A549 (cell line): ENCODE data around the gene EPS8L3. TPM values are rescaled to one million over a fixed set of nuclear protein-coding genes. Genes with fewer than 3 reads are reported as not detected.

Source experiments
- ATAC-seq, 2 experiments: fragments of 200-7000 bp in 1 of 2; fragments of >200 bp in 1 of 2; cut with Nextera tagmentation in 1 of 2; cut with Tn5 transposase in 1 of 2; 3 replicates each; pipeline versions ENCODE4 v1.8.0 to v1.9.1; 2018 to 2020; ENCODE audit warnings: mild to moderate bottlenecking in 1 of 2, moderate library complexity in 1 of 2
- CTCF ChIA-PET: fragments of 300-600 bp; sonication (Branson Sonifier 250); formaldehyde crosslinking; extraction: SDS; loops from one replicate; lab custom pipeline; 2021; ENCODE audit warnings: antibody characterized with exemption, inconsistent platforms; lab: Yijun Ruan, JAX
- POLR2A ChIA-PET: fragments of 350-600 bp; formaldehyde crosslinking; extraction: SDS; loops from one replicate; lab custom pipeline; 2021; ENCODE audit warnings: antibody characterized with exemption, inconsistent platforms; lab: Yijun Ruan, JAX
- DNase-seq, 2 experiments: peaks; one replicate each; pipeline versions ENCODE4 v3.0.0 to v3.0.0-alpha.2; 2011 to 2016; ENCODE audit warnings: low read depth in 1 of 2, low spot score in 1 of 2
- FAIRE-seq: peaks from 2 replicates; lab custom pipeline; 2011; peaks lifted over from hg19 to GRCh38; lab: Jason Lieb, UNC
- H3K27ac ChIP-seq, 2 experiments: fragments of >200 bp; sonication (Bioruptor Twin); formaldehyde crosslinking; 3 replicates each; pipeline ENCODE4 v1.5.1; 2016 to 2017
- H3K4me1 ChIP-seq: fragments of >200 bp; sonication (Bioruptor Twin); formaldehyde crosslinking; 3 replicates; pipeline ENCODE4 v1.6.1; 2016
- H3K4me2 ChIP-seq: fragments of >200 bp; sonication (Bioruptor Twin); formaldehyde crosslinking; 3 replicates; pipeline ENCODE4 v1.6.1; 2016
- H3K4me3 ChIP-seq: fragments of >200 bp; sonication (Bioruptor Twin); formaldehyde crosslinking; 3 replicates; pipeline ENCODE4 v1.5.1; 2016
- H3K9me3 ChIP-seq: fragments of >200 bp; sonication (Bioruptor Twin); formaldehyde crosslinking; 3 replicates; pipeline ENCODE4 v1.6.1; 2016
- CBX2 ChIP-seq: fragments of 200-600 bp; sonication (generic); IDR thresholded peaks from 2 replicates; pipeline ENCODE4 v1.6.1; 2016; ENCODE audit warnings: low read depth, mild to moderate bottlenecking, borderline replicate concordance
- CBX8 ChIP-seq: fragments of 200-600 bp; sonication (generic); IDR thresholded peaks from 2 replicates; pipeline ENCODE4 v1.6.1; 2016
- CHD2 ChIP-seq: fragments of 150-350 bp; IDR thresholded peaks from 2 replicates; pipeline ENCODE4 v1.6.1; 2014; ENCODE audit warnings: low read length; ENCODE audit not compliant: partially characterized antibody
- EHF ChIP-seq: fragments of 250-450 bp; sonication (Bioruptor Pico); IDR thresholded peaks from 2 replicates; pipeline ENCODE4 v1.5.0; 2020; ENCODE audit warnings: mild to moderate bottlenecking
- EHMT2 ChIP-seq: fragments of 200-600 bp; sonication (generic); IDR thresholded peaks from 2 replicates; pipeline ENCODE4 v1.6.1; 2016; ENCODE audit warnings: antibody characterized with exemption, low read depth, mild to moderate bottlenecking, moderate library complexity
- FOSB ChIP-seq: fragments of 250-450 bp; sonication (Bioruptor Pico); IDR thresholded peaks from 2 replicates; pipeline ENCODE4 v1.5.0; 2020; ENCODE audit warnings: mild to moderate bottlenecking, moderate library complexity
- FOSL2 ChIP-seq, 2 experiments: fragments of 450-650 bp in 1 of 2; fragments of >200 bp in 1 of 2; sonication (Bioruptor Twin) in 1 of 2; formaldehyde crosslinking; IDR thresholded peaks; 2 replicates each; pipeline versions ENCODE4 v1.5.0 to v1.6.1; 2016 to 2020; ENCODE audit warnings: mild to moderate bottlenecking in 1 of 2, moderate library complexity in 1 of 2
- FOXS1 ChIP-seq: fragments of 250-450 bp; sonication (Bioruptor Pico); IDR thresholded peaks from 2 replicates; pipeline ENCODE4 v1.5.0; 2020; ENCODE audit warnings: mild to moderate bottlenecking, moderate library complexity
- GATA3 ChIP-seq: IDR thresholded peaks from 2 replicates; pipeline ENCODE4 v1.6.1; 2012; ENCODE audit warnings: borderline replicate concordance
- HDAC2 ChIP-seq: fragments of 200-600 bp; sonication (generic); IDR thresholded peaks from 2 replicates; pipeline ENCODE4 v1.6.1; 2016
- HEYL ChIP-seq: fragments of 250-450 bp; sonication (Bioruptor Pico); IDR thresholded peaks from 2 replicates; pipeline ENCODE4 v1.8.0; 2021; ENCODE audit warnings: mild to moderate bottlenecking, moderate library complexity
- HOXA7 ChIP-seq: fragments of 250-450 bp; sonication (Bioruptor Pico); IDR thresholded peaks from 2 replicates; pipeline ENCODE4 v1.5.0; 2020; ENCODE audit warnings: mild to moderate bottlenecking, moderate library complexity
- HOXB13 ChIP-seq: fragments of 250-450 bp; sonication (Bioruptor Pico); IDR thresholded peaks from 2 replicates; pipeline ENCODE4 v1.5.0; 2020; ENCODE audit warnings: low read depth, mild to moderate bottlenecking, moderate library complexity
- HOXB5 ChIP-seq: fragments of 250-450 bp; sonication (Bioruptor Pico); IDR thresholded peaks from 2 replicates; pipeline ENCODE4 v1.5.0; 2020; ENCODE audit warnings: mild to moderate bottlenecking, moderate library complexity
- JUNB ChIP-seq: fragments of >200 bp; sonication (Bioruptor Twin); formaldehyde crosslinking; IDR thresholded peaks from 2 replicates; pipeline ENCODE4 v1.6.1; 2016
- MAZ ChIP-seq: fragments of 150-350 bp; IDR thresholded peaks from 2 replicates; pipeline ENCODE4 v1.6.1; 2014; ENCODE audit warnings: antibody characterized with exemption, low read depth, low read length, borderline replicate concordance
- MYC ChIP-seq: IDR thresholded peaks from 2 replicates; pipeline ENCODE4 v1.6.1; 2012; ENCODE audit warnings: mild to moderate bottlenecking, inconsistent platforms, low read length, improper control_type of control experiment, borderline replicate concordance
- NFE2L2 ChIP-seq: fragments of 150-350 bp; conservative IDR thresholded peaks from 2 replicates; pipeline ENCODE4 v1.6.1; 2014; ENCODE audit warnings: low read length
- NPAS2 ChIP-seq: fragments of 250-450 bp; sonication (Bioruptor Pico); IDR thresholded peaks from 2 replicates; pipeline ENCODE4 v1.8.0; 2022; ENCODE audit warnings: mild to moderate bottlenecking, moderate library complexity, borderline replicate concordance
- NR3C1 ChIP-seq: fragments of >200 bp; sonication (Bioruptor Twin); formaldehyde crosslinking; IDR thresholded peaks from 3 replicates; pipeline ENCODE4 v1.6.1; 2017
- PHF8 ChIP-seq: fragments of 200-600 bp; sonication (generic); IDR thresholded peaks from 2 replicates; pipeline ENCODE4 v1.6.1; 2016; ENCODE audit warnings: low read depth, mild to moderate bottlenecking, antibody characterized with exemption, moderate library complexity, borderline replicate concordance
- POLR2A ChIP-seq: IDR thresholded peaks from 2 replicates; pipeline ENCODE4 v1.6.1; 2012; ENCODE audit warnings: mild to moderate bottlenecking, low read length
- POLR2AphosphoS2 ChIP-seq: conservative IDR thresholded peaks from 2 replicates; pipeline ENCODE4 v1.6.1; 2012; ENCODE audit warnings: low read length, improper control_type of control experiment, inconsistent platforms
- RAD21 ChIP-seq, 2 experiments: fragments of >200 bp in 1 of 2; sonication (Bioruptor Twin) in 1 of 2; formaldehyde crosslinking in 1 of 2; IDR thresholded peaks in 1 of 2; conservative IDR thresholded peaks in 1 of 2; 2 replicates in 1 of 2; 3 replicates in 1 of 2; pipeline ENCODE4 v1.6.1; 2012 to 2018; ENCODE audit warnings: inconsistent platforms in 1 of 2
- RCOR1 ChIP-seq: fragments of 150-350 bp; IDR thresholded peaks from 2 replicates; pipeline ENCODE4 v1.6.1; 2014; ENCODE audit warnings: antibody characterized with exemption, low read length, low read depth
- RNF2 ChIP-seq: fragments of 200-600 bp; sonication (generic); IDR thresholded peaks from 2 replicates; pipeline ENCODE4 v1.6.1; 2016; ENCODE audit warnings: low read depth, mild to moderate bottlenecking, antibody characterized with exemption, moderate library complexity, borderline replicate concordance
- TP53 ChIP-seq: fragments of 250-450 bp; sonication (Bioruptor Pico); IDR thresholded peaks from 2 replicates; pipeline ENCODE4 v1.5.0; 2021; ENCODE audit warnings: mild to moderate bottlenecking, moderate library complexity
- ZFP36 ChIP-seq: fragments of 450-650 bp; IDR thresholded peaks from 2 replicates; pipeline ENCODE4 v1.6.1; 2014; ENCODE audit warnings: borderline replicate concordance; ENCODE audit not compliant: partially characterized antibody
- ZNF302 ChIP-seq: fragments of 250-450 bp; sonication (Bioruptor Pico); IDR thresholded peaks from 2 replicates; pipeline ENCODE4 v1.9.0; 2021; ENCODE audit warnings: inconsistent platforms, mild to moderate bottlenecking, moderate library complexity
- WGBS: methylation state at CpG from one replicate; pipeline ENCODE4 v1.1.6; 2017; ENCODE audit errors: missing lambda C conversion rate; 5-methylcytosine and 5-hydroxymethylcytosine counted together
- polyA plus RNA-seq, 4 experiments: library from polyadenylated mRNA; depleted of rRNA in 3 of 4; stranded (reverse); fragments of >200 nt; fragmentation: RNase III in 1 of 4; extraction: RNeasy Plus Mini Kit Qiagen cat#74134 plus additional on column Dnase treatment in 1 of 4; gene quantifications; 2 replicates in 3 of 4; 3 replicates in 1 of 4; pipeline ENCODE4 v1.2.3, GENCODE V29; 2011 to 2017
- TF ChIP-seq, protein P1 (sequence below): fragments of >200 bp; sonication (Bioruptor Twin); formaldehyde crosslinking; IDR thresholded peaks from 3 replicates; pipeline ENCODE4 v1.6.1; 2016
- TF ChIP-seq, protein P2 (sequence below): fragments of 250-450 bp; sonication (Bioruptor Pico); IDR thresholded peaks from 2 replicates; pipeline ENCODE4 v1.5.0; 2020; ENCODE audit warnings: low read depth, mild to moderate bottlenecking, moderate library complexity
- TF ChIP-seq, protein P3 (sequence below): IDR thresholded peaks from 2 replicates; pipeline ENCODE4 v1.6.1; 2012; ENCODE audit warnings: low read depth, borderline replicate concordance

Gene EPS8L3
- polyA plus RNA-seq, 2 of the 4 experiments (the other 2 are of a cell fraction), result 3.3 to 5.1 TPM

DNA sequence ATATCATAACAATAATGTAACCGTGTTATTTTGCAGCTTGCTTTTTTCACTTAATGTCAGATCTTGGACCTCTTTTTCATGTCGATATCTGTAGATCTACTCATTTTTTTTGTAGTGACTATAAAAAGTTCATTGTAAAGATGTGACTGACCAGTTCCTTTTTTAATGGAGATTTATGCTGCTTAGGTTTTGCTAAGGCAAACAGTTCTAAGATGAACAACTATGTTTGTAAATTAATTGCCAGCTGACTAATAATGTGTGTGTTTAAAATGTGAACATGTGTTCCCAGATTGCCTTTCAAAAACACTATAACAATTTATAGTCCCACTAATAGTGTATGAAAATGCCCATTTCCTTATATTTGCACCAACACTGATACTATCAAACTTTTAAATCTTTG is 18.1 kb upstream of the EPS8L3 start:
- Histone ChIP-seq H3K27ac (no peak overlapping the region), H3K9me3 (peaks cover 20% of the 10 kb centered on the region), H3K4me1 (peaks cover 59% of the 10 kb centered on the region), H3K4me2 (no peak overlapping the region), H3K4me3 (no peak overlapping the region)
- CTCF ChIA-PET, result interaction anchor here (0.9 to 28.1 kb wide), 4 partner anchors 9 to 198 kb away, joined by 3 to 969 read pairs (median 6); partner anchors contain the start of gene AHCYL1
- 93% methylated on average over 2 of the region's 2 CpGs for WGBS
- TF ChIP-seq NPAS2 (CRISPR knock-in tag), result no peak
- TF ChIP-seq EHF, result no peak
- TF ChIP-seq RAD21 (conservative IDR thresholded peaks at IDR 0.05 in 1 of 2, IDR thresholded peaks at IDR 0.05 in 1 of 2), result no peak
- no peak for TF ChIP-seq MAZ
- TF ChIP-seq, protein P1, sequence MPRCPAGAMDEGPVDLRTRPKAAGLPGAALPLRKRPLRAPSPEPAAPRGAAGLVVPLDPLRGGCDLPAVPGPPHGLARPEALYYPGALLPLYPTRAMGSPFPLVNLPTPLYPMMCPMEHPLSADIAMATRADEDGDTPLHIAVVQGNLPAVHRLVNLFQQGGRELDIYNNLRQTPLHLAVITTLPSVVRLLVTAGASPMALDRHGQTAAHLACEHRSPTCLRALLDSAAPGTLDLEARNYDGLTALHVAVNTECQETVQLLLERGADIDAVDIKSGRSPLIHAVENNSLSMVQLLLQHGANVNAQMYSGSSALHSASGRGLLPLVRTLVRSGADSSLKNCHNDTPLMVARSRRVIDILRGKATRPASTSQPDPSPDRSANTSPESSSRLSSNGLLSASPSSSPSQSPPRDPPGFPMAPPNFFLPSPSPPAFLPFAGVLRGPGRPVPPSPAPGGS, result no peak
- TF ChIP-seq GATA3, result no peak
- TF ChIP-seq NFE2L2, result no peak
- TF ChIP-seq, protein P2, sequence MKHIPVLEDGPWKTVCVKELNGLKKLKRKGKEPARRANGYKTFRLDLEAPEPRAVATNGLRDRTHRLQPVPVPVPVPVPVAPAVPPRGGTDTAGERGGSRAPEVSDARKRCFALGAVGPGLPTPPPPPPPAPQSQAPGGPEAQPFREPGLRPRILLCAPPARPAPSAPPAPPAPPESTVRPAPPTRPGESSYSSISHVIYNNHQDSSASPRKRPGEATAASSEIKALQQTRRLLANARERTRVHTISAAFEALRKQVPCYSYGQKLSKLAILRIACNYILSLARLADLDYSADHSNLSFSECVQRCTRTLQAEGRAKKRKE, result no peak
- no peak for TF ChIP-seq FOSB
- no peak for TF ChIP-seq HOXA7
- no peak for TF ChIP-seq PHF8
- TF ChIP-seq CHD2, result no peak
- POLR2A ChIA-PET, result interaction anchor here (0.8 to 0.9 kb wide), 2 partner anchors 9 to 146 kb away, joined by 3 read pairs; no protein-coding TSS in a partner anchor
- DNase-seq, result no peak
- no peak for ATAC-seq
- FAIRE-seq, result no peak

DNA sequence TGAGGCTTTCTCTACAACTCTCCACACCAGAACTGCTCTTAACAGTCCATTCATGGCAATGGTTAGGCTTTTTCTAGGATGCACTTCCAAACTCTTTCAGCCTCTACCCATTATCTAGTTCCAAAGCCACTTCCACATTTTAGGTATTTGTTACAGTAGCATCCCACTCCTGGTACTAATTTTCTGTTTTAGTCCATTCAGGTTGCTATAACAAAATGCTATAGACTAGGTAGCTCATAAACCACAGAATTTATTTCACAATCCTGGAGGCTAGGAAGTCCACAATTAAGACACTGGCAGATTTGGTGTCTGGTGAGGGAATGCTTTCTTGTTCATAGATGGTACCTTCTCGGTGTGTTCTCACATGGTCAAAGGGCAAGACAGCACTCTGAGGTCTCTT is 17.3 kb upstream of the EPS8L3 start:
- CTCF ChIA-PET, result interaction anchor here (1.7 to 28.1 kb wide), 4 partner anchors 8 to 199 kb away, joined by 4 to 969 read pairs (median 83); partner anchors contain the start of gene AHCYL1
- TF ChIP-seq HDAC2 (no peak), HOXB5 (CRISPR knock-in tag) (no peak), RCOR1 (no peak), EHMT2 (no peak), FOSL2 (IDR thresholded peaks at IDR 0.05) (no peak), FOSL2 (CRISPR knock-in tag; IDR thresholded peaks at IDR 0.05) (no peak), CBX8 (no peak), JUNB (no peak), NPAS2 (CRISPR knock-in tag) (no peak)
- TF ChIP-seq, protein P3, sequence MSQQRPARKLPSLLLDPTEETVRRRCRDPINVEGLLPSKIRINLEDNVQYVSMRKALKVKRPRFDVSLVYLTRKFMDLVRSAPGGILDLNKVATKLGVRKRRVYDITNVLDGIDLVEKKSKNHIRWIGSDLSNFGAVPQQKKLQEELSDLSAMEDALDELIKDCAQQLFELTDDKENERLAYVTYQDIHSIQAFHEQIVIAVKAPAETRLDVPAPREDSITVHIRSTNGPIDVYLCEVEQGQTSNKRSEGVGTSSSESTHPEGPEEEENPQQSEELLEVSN, result no peak
- DNase-seq (no peak), FAIRE-seq (no peak), ATAC-seq (no peak)
- Histone ChIP-seq H3K4me1 (peaks cover 58% of the 10 kb centered on the region), H3K9me3 (peaks cover 20% of the 10 kb centered on the region), H3K27ac (no peak overlapping the region), H3K4me3 (no peak overlapping the region), H3K4me2 (no peak overlapping the region)
- 100% methylated on average over 1 of the region's 1 CpG for WGBS
- POLR2A ChIA-PET, result no interaction called here

DNA sequence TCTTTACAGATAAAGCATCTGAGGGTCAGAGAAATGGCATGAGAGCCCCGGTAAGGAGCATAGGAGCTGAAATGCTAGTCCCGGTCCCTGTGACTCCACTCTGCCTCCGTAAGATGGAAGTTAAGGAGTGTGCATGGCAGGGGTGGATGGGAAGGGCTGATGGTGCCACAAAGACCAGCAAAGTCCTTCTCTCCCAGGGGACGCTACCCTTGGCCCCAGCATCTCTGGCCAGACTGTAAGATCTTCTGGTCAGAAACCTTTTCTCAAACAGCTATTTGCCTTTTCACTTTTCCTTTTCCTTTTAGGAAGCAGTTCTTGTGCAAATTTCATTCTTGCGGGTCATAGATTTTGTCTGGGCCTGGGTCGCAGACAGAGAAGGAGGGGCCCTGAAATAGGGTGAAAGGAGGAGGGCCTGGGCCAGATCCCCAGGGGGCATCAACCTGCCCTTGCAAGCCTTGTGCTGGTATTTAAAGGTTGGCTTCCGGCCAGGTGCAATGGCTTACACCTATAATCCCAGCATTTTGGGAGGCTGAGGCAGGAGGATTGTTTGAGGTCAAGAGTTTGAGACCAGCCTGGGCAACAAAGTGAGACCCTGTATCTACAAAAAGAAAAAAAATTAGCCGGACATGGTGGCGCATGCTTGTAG is 14.4 kb upstream of the EPS8L3 start:
- TF ChIP-seq GATA3, result no peak
- TF ChIP-seq MAZ, result no peak
- no peak for TF ChIP-seq RNF2
- TF ChIP-seq ZFP36, result no peak
- no peak for TF ChIP-seq HEYL
- no peak for TF ChIP-seq POLR2AphosphoS2
- no peak for TF ChIP-seq HOXB13 (CRISPR knock-in tag)
- TF ChIP-seq MYC, result no peak
- TF ChIP-seq, protein P3, result no peak
- no peak for TF ChIP-seq HDAC2
- no peak for TF ChIP-seq FOXS1
- TF ChIP-seq CBX2, result no peak
- TF ChIP-seq ZNF302 (CRISPR knock-in tag), result no peak
- TF ChIP-seq TP53 (CRISPR knock-in tag), result no peak
- no peak for TF ChIP-seq NR3C1
- no peak for TF ChIP-seq FOSB
- TF ChIP-seq POLR2A, result no peak
- no peak overlapping the region for H3K4me3 ChIP-seq
- ATAC-seq (no peak), DNase-seq (no peak), FAIRE-seq (no peak)
- peaks cover 20% of the 10 kb centered on the region for H3K9me3 ChIP-seq
- ChIA-PET POLR2A (interaction anchor here (1.5 to 4.7 kb wide), 2 partner anchors 206 to 226 kb away, joined by 3 to 23 read pairs; partner anchors contain the start of gene AHCYL1), CTCF (interaction anchor here (0.9 to 28.1 kb wide), 32 partner anchors 11 to 287 kb away, joined by 3 to 969 read pairs (median 6); partner anchors contain the start of genes AHCYL1, CSF1 and GPR61)
- 85% methylated on average over 9 of the region's 9 CpGs for WGBS
- no peak overlapping the region for H3K4me2 ChIP-seq
- H3K4me1 ChIP-seq, result peaks cover 43% of the 10 kb centered on the region
- H3K27ac ChIP-seq, result peak overlapping the region; percentile 78 to 91
